Measurements from ENCODE around the gene PLCB3.

Gene PLCB3

GRCh38 chr11:64232967-64233315, 18.4 kb upstream of the PLCB3 start:
- in situ Hi-C loops (cut with HindIII; ENCODE audit: low pct_ligation_motif_present, low pct_unique_long_range_greater_than_20kb, low sequenced_read_pairs), result no loop called here
- DNase-seq, result no peak

GRCh38 chr11:64233913-64234586, 17.3 kb upstream of the PLCB3 start, which contains the start of gene VEGFB:
TSS of gene VEGFB (plus strand) at chr11:64234584. CDS start at chr11:64234834, 250 bp downstream.
- in situ Hi-C loops (cut with HindIII; ENCODE audit: low pct_ligation_motif_present, low pct_unique_long_range_greater_than_20kb, low sequenced_read_pairs), result no loop called here
- peak; percentile 70 for DNase-seq

DNA sequence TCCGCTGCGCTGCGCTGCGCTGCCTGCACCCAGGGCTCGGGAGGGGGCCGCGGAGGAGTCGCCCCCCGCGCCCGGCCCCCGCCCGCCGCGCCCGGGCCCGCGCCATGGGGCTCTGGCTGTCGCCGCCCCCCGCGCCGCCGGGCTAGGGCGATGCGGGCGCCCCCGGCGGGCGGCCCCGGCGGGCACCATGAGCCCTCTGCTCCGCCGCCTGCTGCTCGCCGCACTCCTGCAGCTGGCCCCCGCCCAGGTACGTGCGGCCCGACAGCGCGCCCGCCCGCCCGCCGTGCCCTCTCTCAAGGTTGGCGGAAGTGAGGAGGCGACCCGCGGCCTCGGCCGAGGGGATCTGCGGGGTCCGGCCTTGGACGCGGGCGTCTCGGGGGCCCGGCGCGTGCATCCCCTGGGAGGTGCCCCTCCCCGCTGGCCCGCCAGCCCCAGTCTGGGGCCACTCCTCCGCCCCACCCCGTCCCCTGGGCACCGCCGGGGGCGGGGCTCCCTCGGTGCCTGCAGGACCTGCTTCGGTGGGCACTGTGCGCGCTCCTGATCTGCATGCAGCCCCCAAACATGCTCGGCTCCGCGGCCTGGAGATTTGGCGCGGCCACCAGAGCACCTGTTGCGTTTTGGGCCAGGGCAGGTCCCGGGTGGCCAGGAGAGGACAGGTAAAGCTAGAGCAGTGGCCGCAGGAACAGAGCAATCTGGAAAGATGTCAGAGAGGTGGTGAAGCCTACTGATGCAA, 16.5 kb upstream of the PLCB3 start:
- DNase-seq, result peak; percentile 41
- in situ Hi-C loops (cut with HindIII; ENCODE audit: low pct_ligation_motif_present, low pct_unique_long_range_greater_than_20kb, low sequenced_read_pairs), result no loop called here

DNA sequence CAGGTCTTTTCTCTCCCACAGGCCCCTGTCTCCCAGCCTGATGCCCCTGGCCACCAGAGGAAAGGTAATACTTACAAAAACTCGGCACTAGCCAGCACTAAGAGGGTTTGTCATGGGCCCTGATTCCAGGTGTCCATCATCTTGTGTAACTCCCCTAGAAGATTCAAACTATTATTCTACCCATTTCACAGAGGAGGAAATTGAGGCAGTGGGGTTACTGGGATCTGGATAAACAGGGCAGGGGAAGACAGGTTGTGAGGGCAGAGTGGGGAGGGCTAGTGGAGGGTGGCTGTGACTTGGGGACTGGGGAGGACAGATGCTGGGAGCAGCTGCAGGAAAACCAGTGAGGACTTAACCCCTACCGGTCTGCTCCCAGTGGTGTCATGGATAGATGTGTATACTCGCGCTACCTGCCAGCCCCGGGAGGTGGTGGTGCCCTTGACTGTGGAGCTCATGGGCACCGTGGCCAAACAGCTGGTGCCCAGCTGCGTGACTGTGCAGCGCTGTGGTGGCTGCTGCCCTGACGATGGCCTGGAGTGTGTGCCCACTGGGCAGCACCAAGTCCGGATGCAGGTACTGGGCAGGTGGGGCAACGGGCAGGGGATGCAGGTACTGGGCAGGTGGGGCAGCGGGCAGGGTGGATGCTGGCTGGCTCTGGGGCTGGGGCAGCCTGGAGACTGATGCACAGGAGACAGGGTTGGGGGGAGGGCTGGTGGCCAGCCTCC, 15.7 kb upstream of the PLCB3 start:
- in situ Hi-C loops (cut with HindIII; ENCODE audit: low pct_ligation_motif_present, low pct_unique_long_range_greater_than_20kb, low sequenced_read_pairs), result no loop called here
- no peak for DNase-seq

- in situ Hi-C loops (cut with HindIII; ENCODE audit: low pct_ligation_motif_present, low pct_unique_long_range_greater_than_20kb, low sequenced_read_pairs), result no loop called here
- DNase-seq, result no peak
Measured at GRCh38 chr11:64237484-64237951, 13.8 kb upstream of the PLCB3 start.

DNA sequence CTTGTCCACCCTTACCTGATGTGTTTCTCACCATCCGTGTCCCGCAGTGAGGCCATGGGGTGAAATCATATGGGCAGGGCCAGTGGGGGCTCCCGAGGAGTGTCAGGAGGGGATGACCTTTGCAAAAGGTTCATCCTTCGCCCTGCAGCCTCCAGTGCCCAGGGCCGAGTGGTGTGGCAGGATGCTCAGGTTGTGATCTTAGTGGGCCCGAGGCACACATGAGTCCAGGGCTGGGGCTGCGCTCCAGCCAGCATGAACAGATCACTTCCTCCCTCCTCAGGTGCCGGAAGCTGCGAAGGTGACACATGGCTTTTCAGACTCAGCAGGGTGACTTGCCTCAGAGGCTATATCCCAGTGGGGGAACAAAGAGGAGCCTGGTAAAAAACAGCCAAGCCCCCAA, 13.3 kb upstream of the PLCB3 start:
- in situ Hi-C loops (cut with HindIII; ENCODE audit: low pct_ligation_motif_present, low pct_unique_long_range_greater_than_20kb, low sequenced_read_pairs), result no loop called here
- no peak for DNase-seq

- no peak for DNase-seq
- in situ Hi-C loops (cut with HindIII; ENCODE audit: low pct_ligation_motif_present, low pct_unique_long_range_greater_than_20kb, low sequenced_read_pairs), result no loop called here
Measured at GRCh38 chr11:64238999-64239398, 12.3 kb upstream of the PLCB3 start.

- in situ Hi-C loops (cut with HindIII; ENCODE audit: low pct_ligation_motif_present, low pct_unique_long_range_greater_than_20kb, low sequenced_read_pairs), result no loop called here
- no peak for DNase-seq
Measured at GRCh38 chr11:64239662-64240434, 11.5 kb upstream of the PLCB3 start.

- in situ Hi-C loops (cut with HindIII; ENCODE audit: low pct_ligation_motif_present, low pct_unique_long_range_greater_than_20kb, low sequenced_read_pairs), result no loop called here
- peak; percentile 94 for DNase-seq
Measured at GRCh38 chr11:64240435-64241240, 10.7 kb upstream of the PLCB3 start, which contains the start of gene FKBP2. TSS of gene FKBP2 (plus strand) at chr11:64241095. CDS start at chr11:64242388, 1,293 bp downstream.

DNA sequence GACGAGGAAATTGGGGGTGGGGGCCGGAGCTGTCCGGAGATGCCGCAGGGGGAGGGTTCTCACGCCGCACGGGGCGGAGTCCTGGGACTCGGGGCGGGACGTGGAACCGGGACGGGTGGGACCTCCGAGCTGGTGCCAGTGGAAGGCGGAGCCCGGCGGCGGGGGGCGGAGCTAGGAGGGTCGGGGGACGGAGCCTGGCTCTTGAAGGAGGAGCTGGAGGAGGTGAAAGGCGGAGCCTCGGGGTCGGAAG, 10.2 kb upstream of the PLCB3 start:
- peak; percentile 96 for DNase-seq
- in situ Hi-C loops (cut with HindIII; ENCODE audit: low pct_ligation_motif_present, low pct_unique_long_range_greater_than_20kb, low sequenced_read_pairs), result no loop called here

GRCh38 chr11:64241491-64242374, 9.6 kb upstream of the PLCB3 start:
- DNase-seq, result peak; percentile 55
- in situ Hi-C loops (cut with HindIII; ENCODE audit: low pct_ligation_motif_present, low pct_unique_long_range_greater_than_20kb, low sequenced_read_pairs), result no loop called here

DNA sequence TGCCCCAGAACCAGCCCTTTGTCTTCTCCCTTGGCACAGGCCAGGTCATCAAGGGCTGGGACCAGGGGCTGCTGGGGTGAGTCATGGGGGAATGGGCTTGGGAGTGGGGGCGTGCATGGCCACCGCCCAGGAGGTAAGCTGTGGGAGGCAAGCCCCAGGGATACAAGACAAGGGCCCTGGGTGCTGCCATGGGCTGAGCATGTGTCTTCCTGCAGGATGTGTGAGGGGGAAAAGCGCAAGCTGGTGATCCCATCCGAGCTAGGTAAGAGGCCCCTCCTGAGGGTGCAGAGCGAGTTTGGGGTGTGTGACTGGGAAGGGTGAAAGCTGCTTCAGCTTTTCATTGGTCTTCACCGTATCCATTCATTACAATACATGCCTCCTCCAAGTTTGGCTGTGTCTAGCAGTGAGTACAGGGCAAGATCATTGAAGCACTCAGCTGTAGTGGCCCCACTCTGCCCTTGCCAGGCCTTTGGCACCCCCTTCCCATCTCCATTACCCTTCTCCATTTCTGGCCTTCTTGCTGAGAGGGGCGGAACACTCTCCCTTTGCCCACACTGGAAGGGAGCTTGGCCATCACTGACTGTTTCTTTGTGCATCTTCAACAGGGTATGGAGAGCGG, 8.0 kb upstream of the PLCB3 start:
- DNase-seq, result no peak
- in situ Hi-C loops (cut with HindIII; ENCODE audit: low pct_ligation_motif_present, low pct_unique_long_range_greater_than_20kb, low sequenced_read_pairs), result no loop called here

DNA sequence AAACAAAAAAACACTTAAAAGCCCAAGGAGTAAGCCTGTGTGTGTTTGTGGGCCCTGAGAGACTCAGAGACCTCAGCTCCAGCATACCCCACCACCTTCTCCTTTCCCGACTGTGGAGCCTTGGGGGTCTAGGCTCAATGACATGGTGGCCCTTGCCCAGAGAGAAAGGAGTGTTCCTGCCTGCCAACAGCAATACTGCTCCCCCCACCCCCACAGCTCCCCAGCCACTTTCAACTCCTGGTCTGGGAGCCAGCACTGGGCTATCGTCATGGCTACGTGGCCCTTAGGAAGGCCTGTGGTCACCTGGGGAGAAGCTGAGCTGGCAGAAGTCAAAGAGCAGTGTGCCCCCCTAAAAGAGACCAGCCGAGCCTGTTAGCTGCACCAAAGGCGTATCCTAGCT, 7.2 kb upstream of the PLCB3 start:
- DNase-seq, result no peak
- in situ Hi-C loops (cut with HindIII; ENCODE audit: low pct_ligation_motif_present, low pct_unique_long_range_greater_than_20kb, low sequenced_read_pairs), result no loop called here

DNA sequence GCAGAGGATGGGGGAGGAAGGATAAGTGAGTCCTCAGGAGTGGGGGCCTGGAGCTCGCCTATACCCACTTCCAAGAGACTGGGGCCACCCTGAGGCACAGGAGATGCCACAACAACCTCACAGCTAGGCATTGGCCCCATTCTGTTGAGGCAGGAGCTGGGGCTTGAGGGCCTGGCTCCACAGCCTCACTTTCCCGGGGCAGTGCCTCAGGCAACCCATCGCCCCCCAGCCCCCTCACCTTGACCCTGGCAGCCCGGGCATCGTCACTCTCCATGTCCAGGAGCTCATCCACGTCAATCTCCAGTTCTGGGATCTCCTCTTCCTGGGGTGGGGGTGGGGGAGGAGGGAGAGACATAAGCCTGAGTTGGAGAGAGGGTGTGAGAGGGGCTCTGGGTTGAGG, 6.4 kb upstream of the PLCB3 start:
- no peak for DNase-seq
- in situ Hi-C loops (cut with HindIII; ENCODE audit: low pct_ligation_motif_present, low pct_unique_long_range_greater_than_20kb, low sequenced_read_pairs), result no loop called here

DNA sequence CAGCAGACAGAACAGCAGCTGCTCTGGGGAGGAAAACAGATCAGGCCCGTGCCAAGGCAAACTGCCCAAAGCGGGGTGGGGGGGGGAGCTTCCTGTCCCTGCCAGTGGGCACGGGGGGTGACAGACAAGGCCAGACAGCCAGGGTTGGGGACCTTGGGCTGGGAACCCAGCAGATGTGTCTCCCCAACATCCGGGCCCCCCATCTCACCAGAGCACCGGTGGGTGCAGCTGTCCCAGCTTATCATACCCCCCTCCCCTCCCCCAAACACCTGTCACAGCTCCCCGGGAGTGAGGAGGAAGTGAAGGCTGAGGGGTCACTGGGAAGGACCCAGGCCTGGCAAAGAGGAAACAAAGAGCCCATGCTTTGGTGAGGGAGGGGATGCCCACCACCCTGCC, 5.9 kb upstream of the PLCB3 start:
- no peak for DNase-seq
- in situ Hi-C loops (cut with HindIII; ENCODE audit: low pct_ligation_motif_present, low pct_unique_long_range_greater_than_20kb, low sequenced_read_pairs), result no loop called here

GRCh38 chr11:64245797-64246620, 5.3 kb upstream of the PLCB3 start:
- peak; percentile 89 for DNase-seq
- in situ Hi-C loops (cut with HindIII; ENCODE audit: low pct_ligation_motif_present, low pct_unique_long_range_greater_than_20kb, low sequenced_read_pairs), result no loop called here

Data from ACHN (cell line).